Naive thymus-derived CD4-positive, alpha-beta T cell (primary cell): ENCODE data around the gene SLC25A12. TPM values are rescaled to one million over a fixed set of nuclear protein-coding genes. Genes with fewer than 3 reads are reported as not detected.

ENCODE experiments used
- ATAC-seq: fragments of 150-1000 bp; cut with Tn5 transposase; 2 replicates; pipeline ENCODE4 v1.10.0; 2021; ENCODE audit warnings: mild to moderate bottlenecking, moderate library complexity
- CTCF ChIA-PET: fragments of 350-600 bp; sonication (Branson Sonifier 250); formaldehyde crosslinking; loops from one replicate; lab custom pipeline; 2021; ENCODE audit warnings: antibody characterized with exemption; lab: Charles Lee
- POLR2A ChIA-PET: fragments of 350-600 bp; sonication (Branson Sonifier 250); formaldehyde crosslinking; loops from one replicate; lab custom pipeline; 2021; ENCODE audit warnings: antibody characterized with exemption, inconsistent platforms; lab: Charles Lee
- DNase-seq, 9 donors: peaks; one replicate each; pipeline versions ENCODE4 v3.0.0 to v3.0.0-alpha.2; 2020 to 2022; ENCODE audit warnings: mixed read lengths in 1 of 9
- H3K27ac ChIP-seq: one replicate; pipeline ENCODE4 v1.7.0; 2013; ENCODE audit warnings: mild to moderate bottlenecking, low read depth, low read length, moderate library complexity
- H3K27me3 ChIP-seq, 2 donors: one replicate each; pipeline ENCODE4 v1.7.0; 2013; ENCODE audit warnings: low read length in 2 of 2, mild to moderate bottlenecking in 2 of 2, moderate library complexity in 2 of 2; ENCODE audit not compliant: control insufficient read depth in 2 of 2, insufficient read depth in 2 of 2
- H3K36me3 ChIP-seq, 3 experiments: 1 replicate in 2 of 3; 2 replicates in 1 of 3; pipeline ENCODE4 v1.7.0; 2013; ENCODE audit warnings: low read length in 3 of 3, mild to moderate bottlenecking in 3 of 3, moderate library complexity in 1 of 3; ENCODE audit not compliant: insufficient read depth in 3 of 3, control insufficient read depth in 2 of 3
- H3K4me1 ChIP-seq, 2 donors: one replicate each; pipeline ENCODE4 v1.7.0; 2013; ENCODE audit warnings: low read length in 2 of 2, mild to moderate bottlenecking in 2 of 2, moderate library complexity in 1 of 2; ENCODE audit not compliant: control insufficient read depth in 2 of 2, insufficient read depth in 2 of 2
- H3K4me3 ChIP-seq: 2 replicates; pipeline ENCODE4 v1.7.0; 2013; ENCODE audit warnings: mild to moderate bottlenecking, low read length
- H3K9me3 ChIP-seq, 3 experiments: 1 replicate in 2 of 3; 2 replicates in 1 of 3; pipeline ENCODE4 v1.7.0; 2013; ENCODE audit warnings: low read length in 3 of 3; ENCODE audit not compliant: control insufficient read depth in 2 of 3
- H3K27ac Mint-ChIP-seq, 9 donors: one replicate each; pipeline ENCODE4 v1.8.0; 2020 to 2022; ENCODE audit warnings: mixed read lengths in 9 of 9, mild to moderate bottlenecking in 8 of 9, moderate library complexity in 5 of 9, inconsistent platforms in 2 of 9
- H3K27me3 Mint-ChIP-seq, 5 donors: one replicate each; pipeline ENCODE4 v1.8.0; 2021 to 2022; ENCODE audit warnings: mixed read lengths in 5 of 5, mild to moderate bottlenecking in 1 of 5
- H3K36me3 Mint-ChIP-seq, 5 donors: one replicate each; pipeline ENCODE4 v1.8.0; 2020 to 2022; ENCODE audit warnings: mixed read lengths in 5 of 5, mild to moderate bottlenecking in 3 of 5, inconsistent platforms in 1 of 5
- H3K4me1 Mint-ChIP-seq, 7 donors: one replicate each; pipeline ENCODE4 v1.8.0; 2020 to 2022; ENCODE audit warnings: mixed read lengths in 7 of 7, mild to moderate bottlenecking in 3 of 7, inconsistent platforms in 1 of 7
- H3K4me3 Mint-ChIP-seq, 10 donors: one replicate each; pipeline ENCODE4 v1.8.0; 2020 to 2022; ENCODE audit warnings: mild to moderate bottlenecking in 10 of 10, mixed read lengths in 10 of 10, moderate library complexity in 6 of 10, inconsistent platforms in 2 of 10
- H3K9me3 Mint-ChIP-seq, 11 donors: one replicate each; pipeline ENCODE4 v1.8.0; 2020 to 2022; ENCODE audit warnings: mixed read lengths in 11 of 11, mild to moderate bottlenecking in 4 of 11, inconsistent platforms in 1 of 11, moderate library complexity in 1 of 11
- intact Hi-C, 2 donors: fragments of 100-400 bp; cut with micrococcal nuclease; formaldehyde crosslinking; loops; one replicate each; pipeline ENCODE4 v1.15.1; 2023
- polyA plus RNA-seq, 2 donors: library from polyadenylated mRNA; unstranded; fragments of 300-500 nt; fragmentation: Illumina TruSeq; gene quantifications; one replicate each; pipeline ENCODE4 v1.2.3, GENCODE V29; 2021
- total RNA-seq, 6 experiments: library from RNA in 5 of 6; stranded (reverse) in 5 of 6; gene quantifications; 1 replicate in 5 of 6; 2 replicates in 1 of 6; pipeline ENCODE4 v1.2.3 and lab custom pipeline; 2021 to 2026

SLC25A12 gene
- total and polyA plus RNA-seq, 7 experiments from 2014 or later, result 11.9 to 33.6 (median 14.0) TPM

GRCh38 chr2:171895786-171896185 lies 1.7 kb upstream of the SLC25A12 start:
- H3K36me3 ChIP-seq, result peaks cover 0 to 3% (median 0%) of the 10 kb centered on the region in 3 experiments
- H3K4me1 Mint-ChIP-seq, result peaks cover 18 to 43% (median 35%) of the 10 kb centered on the region in 7 donors
- ATAC-seq, result no peak
- POLR2A ChIA-PET, result no interaction called here
- no peak overlapping the region for H3K4me3 ChIP-seq
- peaks cover 0 to 6% (median 0%) of the 10 kb centered on the region in 5 donors for H3K27me3 Mint-ChIP-seq
- H3K9me3 ChIP-seq, result no peaks in the 10 kb centered on the region
- intact Hi-C loops, result loop anchor here (2.0 to 10.0 kb wide), 3 partner anchors 207 to 659 kb away; partner anchors contain the start of genes DLX2 (in 1 of the 2) and PDK1 (in 1 of the 2)
- H3K4me3 Mint-ChIP-seq, result peak overlapping the region in 5 of 10 donors; percentile 12 to 97 (median 39)
- no peaks in the 10 kb centered on the region for H3K27me3 ChIP-seq
- H3K4me1 ChIP-seq, result peaks cover 11 to 17% of the 10 kb centered on the region in 2 donors
- CTCF ChIA-PET, result no interaction called here
- DNase-seq, result no peak
- H3K36me3 Mint-ChIP-seq, result peaks cover 0 to 15% (median 8%) of the 10 kb centered on the region in 5 donors
- H3K27ac ChIP-seq, result no peak overlapping the region
- H3K27ac Mint-ChIP-seq, result peak overlapping the region in 1 of 9 donors; percentile 51
- H3K9me3 Mint-ChIP-seq, result no peaks in the 10 kb centered on the region

DNA sequence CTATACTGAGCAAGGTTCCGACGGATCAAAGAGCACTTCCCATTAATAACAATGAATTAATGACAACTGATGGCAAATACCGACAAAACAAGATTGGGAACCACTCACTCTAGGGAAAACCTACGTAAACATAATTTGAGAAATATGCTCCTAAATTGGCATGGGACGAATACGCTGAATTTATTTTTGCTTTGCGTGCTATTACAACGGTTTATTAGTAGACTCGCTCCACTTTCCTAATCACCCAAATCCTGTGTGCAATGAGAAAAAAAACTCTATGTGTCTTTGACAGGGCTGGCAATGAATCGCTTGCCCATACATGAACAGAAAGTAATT lies 536 bp upstream of the SLC25A12 start:
- H3K27me3 ChIP-seq, result no peaks in the 10 kb centered on the region
- no peaks in the 10 kb centered on the region for H3K9me3 ChIP-seq
- Mint-ChIP-seq H3K4me1 (peaks cover 26 to 55% (median 47%) of the 10 kb centered on the region in 7 donors), H3K4me3 (peak overlapping the region; percentile 93 to 98 (median 96)), H3K27me3 (peaks cover 0 to 6% (median 0%) of the 10 kb centered on the region in 5 donors), H3K9me3 (no peaks in the 10 kb centered on the region), H3K36me3 (peaks cover 0 to 22% (median 12%) of the 10 kb centered on the region in 5 donors), H3K27ac (peak overlapping the region; percentile 60 to 94 (median 88))
- intact Hi-C loops, result loop anchor here (1.0 to 10.0 kb wide), 8 partner anchors 28 to 661 kb away; partner anchors contain the start of genes HAT1 (in 2 of the 2), DCAF17 (in 1 of the 2), DLX2 (in 1 of the 2) and DYNC1I2 (in 1 of the 2)
- ATAC-seq, result no peak
- H3K4me1 ChIP-seq, result peaks cover 11 to 17% of the 10 kb centered on the region in 2 donors
- ChIA-PET POLR2A (interaction anchor here (2.8 kb wide), 1 partner anchor 28 kb away, joined by 20 read pairs; the partner anchor contains the start of gene HAT1), CTCF (no interaction called here)
- peak overlapping the region; percentile 83 for H3K27ac ChIP-seq
- peaks cover 0 to 3% (median 0%) of the 10 kb centered on the region in 3 experiments for H3K36me3 ChIP-seq
- no peak for DNase-seq
- peak overlapping the region; percentile 93 for H3K4me3 ChIP-seq

DNA sequence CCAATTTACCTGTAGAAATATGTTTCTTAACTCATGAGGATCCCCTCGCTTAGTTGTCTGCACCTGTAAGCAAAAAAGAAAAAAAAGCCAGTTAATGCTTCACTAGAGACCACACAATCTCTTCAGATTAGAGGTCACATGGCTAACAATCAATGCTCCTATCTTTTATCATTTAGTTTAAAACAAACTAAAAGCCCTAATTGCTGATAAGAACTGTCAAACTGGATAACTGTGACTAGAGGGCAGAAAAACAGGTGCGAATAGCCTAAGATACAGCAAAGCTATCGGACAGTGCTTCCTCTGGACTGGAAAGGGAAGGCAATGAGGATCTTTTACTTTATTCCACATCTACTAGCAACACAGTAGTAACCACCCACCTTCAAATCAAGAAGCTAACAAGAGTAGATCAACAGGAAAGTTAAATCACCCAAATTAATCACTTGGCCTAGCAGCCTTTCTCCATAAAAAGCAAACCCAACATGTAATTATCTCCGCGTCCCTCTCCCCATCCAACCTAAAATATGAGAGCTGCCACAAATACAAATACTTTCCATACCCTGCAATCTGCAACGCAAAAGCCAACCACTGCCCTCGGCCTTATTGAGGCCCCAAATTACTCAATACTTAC lies 734 bp downstream of the SLC25A12 start:
- Histone ChIP-seq H3K4me3 (peak overlapping the region; percentile 93), H3K27me3 (no peaks in the 10 kb centered on the region), H3K36me3 (peaks cover 0 to 3% (median 0%) of the 10 kb centered on the region in 3 experiments), H3K27ac (peak overlapping the region; percentile 83), H3K9me3 (no peaks in the 10 kb centered on the region), H3K4me1 (peaks cover 11 to 17% of the 10 kb centered on the region in 2 donors)
- ChIA-PET CTCF (no interaction called here), POLR2A (interaction anchor here (0.8 to 2.8 kb wide), 4 partner anchors 13 to 591 kb away, joined by 3 to 20 read pairs (median 3); partner anchors contain the start of gene HAT1)
- Mint-ChIP-seq H3K36me3 (peaks cover 0 to 28% (median 19%) of the 10 kb centered on the region in 5 donors), H3K4me1 (peaks cover 32 to 63% (median 53%) of the 10 kb centered on the region in 7 donors), H3K27ac (peak overlapping the region; percentile 66 to 93 (median 87)), H3K27me3 (peaks cover 0 to 6% (median 0%) of the 10 kb centered on the region in 5 donors), H3K4me3 (peak overlapping the region; percentile 93 to 98 (median 96)), H3K9me3 (no peaks in the 10 kb centered on the region)
- ATAC-seq (no peak), DNase-seq (peak in 1 of 9 donors; percentile 2)
- intact Hi-C loops, result loop anchor here (2.0 to 10.0 kb wide), 3 partner anchors 107 to 661 kb away; partner anchors contain the start of genes DLX2 (in 1 of the 2) and PDK1 (in 1 of the 2)

- intact Hi-C loops, result loop anchor here (10.0 kb wide), 2 partner anchors 215 to 665 kb away; partner anchors contain the start of genes DLX2 (in 1 of the 2) and PDK1 (in 1 of the 2)
- H3K9me3 Mint-ChIP-seq, result no peaks in the 10 kb centered on the region
- Histone ChIP-seq H3K9me3 (no peaks in the 10 kb centered on the region), H3K4me1 (peaks cover 11 to 15% of the 10 kb centered on the region in 2 donors), H3K36me3 (peaks cover 0 to 3% (median 0%) of the 10 kb centered on the region in 3 experiments), H3K27me3 (no peaks in the 10 kb centered on the region), H3K27ac (no peak overlapping the region), H3K4me3 (no peak overlapping the region)
- ChIA-PET CTCF (no interaction called here), POLR2A (no interaction called here)
- no peak for ATAC-seq
- peak overlapping the region in 1 of 10 donors; percentile 6 for H3K4me3 Mint-ChIP-seq
- H3K36me3 Mint-ChIP-seq, result peaks cover 0 to 30% (median 26%) of the 10 kb centered on the region in 5 donors
- DNase-seq, result no peak
- peaks cover 35 to 67% (median 58%) of the 10 kb centered on the region in 7 donors for H3K4me1 Mint-ChIP-seq
- no peak overlapping the region for H3K27ac Mint-ChIP-seq
- no peaks in the 10 kb centered on the region for H3K27me3 Mint-ChIP-seq
These were observed 4.2 kb downstream of the SLC25A12 start for GRCh38 chr2:171889808-171890207.

GRCh38 chr2:171889333-171889732 lies 4.7 kb downstream of the SLC25A12 start:
- H3K4me3 ChIP-seq, result no peak overlapping the region
- H3K36me3 ChIP-seq, result peaks cover 0 to 3% (median 0%) of the 10 kb centered on the region in 3 experiments
- Mint-ChIP-seq H3K27ac (peak overlapping the region in 1 of 9 donors; percentile 27), H3K4me1 (peaks cover 33 to 63% (median 53%) of the 10 kb centered on the region in 7 donors), H3K27me3 (no peaks in the 10 kb centered on the region), H3K9me3 (no peaks in the 10 kb centered on the region), H3K4me3 (no peak overlapping the region), H3K36me3 (peaks cover 0 to 30% (median 26%) of the 10 kb centered on the region in 5 donors)
- POLR2A ChIA-PET, result no interaction called here
- H3K27ac ChIP-seq, result no peak overlapping the region
- CTCF ChIA-PET, result no interaction called here
- ATAC-seq, result no peak
- intact Hi-C loops, result no loop called here
- H3K27me3 ChIP-seq, result no peaks in the 10 kb centered on the region
- H3K4me1 ChIP-seq, result peaks cover 7 to 11% of the 10 kb centered on the region in 2 donors
- no peaks in the 10 kb centered on the region for H3K9me3 ChIP-seq
- DNase-seq, result no peak

DNA sequence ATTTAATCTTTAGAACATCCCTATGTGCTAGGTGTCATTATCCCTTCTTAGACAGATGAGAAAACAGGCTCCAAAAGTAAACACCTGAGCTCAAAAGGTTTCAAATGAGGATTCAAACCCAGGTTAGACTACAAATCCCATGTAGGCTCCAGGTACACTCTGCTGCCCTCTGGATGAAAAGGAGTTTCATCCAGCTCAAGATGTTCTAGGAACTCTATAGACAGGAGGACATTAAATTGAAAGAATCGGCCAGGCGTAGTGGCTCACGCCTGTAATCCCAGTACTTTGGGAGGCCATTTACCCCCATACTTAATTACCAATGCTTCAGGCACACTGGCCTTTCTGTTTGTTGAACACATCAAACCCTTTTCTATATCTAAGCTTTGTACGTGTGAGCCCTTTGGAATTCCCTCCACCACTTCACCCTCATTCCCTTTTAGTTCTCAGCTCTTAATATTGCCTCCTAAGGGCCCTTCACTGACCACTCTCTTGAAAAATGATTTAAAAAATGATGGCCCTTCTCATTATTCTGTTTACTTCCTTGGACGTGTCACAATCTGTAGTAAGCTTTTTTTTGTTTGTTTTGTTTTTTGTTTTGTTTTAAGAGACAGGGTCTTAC lies 10.7 kb downstream of the SLC25A12 start:
- Mint-ChIP-seq H3K4me1 (peaks cover 10 to 45% (median 35%) of the 10 kb centered on the region in 7 donors), H3K4me3 (no peak overlapping the region), H3K27me3 (no peaks in the 10 kb centered on the region), H3K9me3 (no peaks in the 10 kb centered on the region), H3K36me3 (peaks cover 0 to 18% (median 11%) of the 10 kb centered on the region in 5 donors), H3K27ac (peak overlapping the region in 2 of 9 donors; percentile 36 to 45)
- Histone ChIP-seq H3K4me3 (no peak overlapping the region), H3K4me1 (no peaks in the 10 kb centered on the region), H3K27ac (no peak overlapping the region), H3K9me3 (no peaks in the 10 kb centered on the region), H3K27me3 (no peaks in the 10 kb centered on the region), H3K36me3 (no peaks in the 10 kb centered on the region)
- DNase-seq, result no peak
- no peak for ATAC-seq
- CTCF ChIA-PET, result no interaction called here
- intact Hi-C loops, result loop anchor here in 1 of 2 donors (5.0 kb wide), 1 partner anchor 39 kb away; the partner anchor contains the start of gene HAT1
- POLR2A ChIA-PET, result no interaction called here
